ENCODE measurements around the gene CCDC141.

The CCDC141 gene

DNA sequence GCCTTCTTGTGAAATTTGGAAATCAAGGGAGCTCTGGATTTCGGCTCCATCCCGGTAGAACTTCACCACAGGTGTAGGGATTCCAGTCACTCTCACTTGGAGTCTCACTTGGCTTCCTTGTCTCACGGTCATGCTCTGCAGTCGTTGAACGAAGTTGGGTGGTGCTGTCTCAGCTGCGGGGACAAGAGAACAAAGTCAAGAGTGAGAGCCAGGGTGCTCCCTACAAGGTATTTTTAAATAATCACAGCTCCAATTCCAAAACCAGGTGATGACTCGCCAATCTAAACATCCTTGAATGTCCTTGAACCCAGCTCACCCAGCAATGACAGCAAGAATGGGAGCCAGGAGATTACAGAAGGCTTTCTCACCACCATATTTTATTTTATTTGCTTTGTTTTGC is 249.4 kb downstream of the CCDC141 start:
- Histone ChIP-seq H3K4me3 (ENCODE audit: low read length) (no peak overlapping the region), H3K9me3 (ENCODE audit: control insufficient read depth, low read length) (peaks cover 7% of the 10 kb centered on the region), H3K27me3 (replicated peaks; ENCODE audit: control insufficient read depth, insufficient read depth, low read length) (no peaks in the 10 kb centered on the region), H3K9ac (ENCODE audit: low read length) (no peak overlapping the region), H3K36me3 (ENCODE audit: control insufficient read depth, insufficient read depth, low read length, severe bottlenecking) (no peaks in the 10 kb centered on the region), H3K4me1 (ENCODE audit: control insufficient read depth, insufficient read depth, low read length) (no peaks in the 10 kb centered on the region)
- no peak for DNase-seq (ENCODE audit: low read depth)

DNA sequence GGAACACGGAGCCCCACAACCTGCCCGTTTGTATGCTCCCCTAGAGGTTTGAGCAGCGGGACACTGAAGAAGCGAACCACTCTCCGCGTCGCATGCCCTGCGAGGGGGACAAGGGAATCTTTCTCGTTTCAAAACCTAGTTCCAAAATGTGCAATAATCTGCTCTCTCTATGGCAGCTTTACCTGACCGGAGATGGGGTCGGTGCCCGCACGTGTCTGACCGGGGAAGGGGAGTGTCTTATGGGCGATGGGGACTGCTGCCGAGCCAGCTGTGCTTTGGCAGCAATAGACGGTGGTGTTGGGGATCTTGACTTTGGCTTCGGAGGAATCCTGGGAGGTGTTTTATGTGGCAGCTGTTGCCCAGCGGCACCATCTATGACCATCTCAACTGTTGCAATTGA is 250.6 kb downstream of the CCDC141 start:
- Histone ChIP-seq H3K4me3 (ENCODE audit: low read length) (no peak overlapping the region), H3K36me3 (ENCODE audit: control insufficient read depth, insufficient read depth, low read length, severe bottlenecking) (no peaks in the 10 kb centered on the region), H3K4me1 (ENCODE audit: control insufficient read depth, insufficient read depth, low read length) (no peaks in the 10 kb centered on the region), H3K9ac (ENCODE audit: low read length) (no peak overlapping the region), H3K27me3 (replicated peaks; ENCODE audit: control insufficient read depth, insufficient read depth, low read length) (no peaks in the 10 kb centered on the region), H3K9me3 (ENCODE audit: control insufficient read depth, low read length) (peaks cover 7% of the 10 kb centered on the region)
- no peak for DNase-seq (ENCODE audit: low read depth)

DNA sequence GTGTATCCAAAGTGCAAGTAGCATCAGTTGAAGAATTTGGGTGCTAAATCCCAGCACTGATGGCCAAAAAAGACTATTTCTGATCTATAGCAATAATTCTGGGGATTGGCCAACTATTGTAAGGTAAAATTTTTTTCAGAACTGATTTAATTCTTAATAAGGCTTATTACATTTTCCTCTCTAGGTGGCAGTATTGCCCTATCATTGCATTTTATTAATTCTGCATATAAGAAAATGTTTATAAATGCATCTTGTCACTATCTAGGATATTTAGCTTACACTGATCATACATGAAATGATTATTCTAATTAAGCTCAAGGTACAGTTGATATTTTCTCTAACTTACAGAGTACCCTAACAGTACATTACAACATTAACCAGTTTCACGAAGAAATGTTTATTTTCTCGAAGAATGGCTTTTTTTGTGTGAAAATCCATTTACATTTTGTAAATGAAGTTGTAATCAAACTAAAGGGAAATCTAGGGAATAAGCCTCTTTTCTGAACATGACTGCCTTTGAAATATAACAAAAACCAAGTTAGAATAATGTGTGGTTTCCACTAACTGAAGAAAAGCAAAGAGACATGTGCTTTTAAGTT is 253.8 kb downstream of the CCDC141 start:
- no peak overlapping the region for H3K9ac ChIP-seq (ENCODE audit: low read length)
- no peaks in the 10 kb centered on the region for H3K4me1 ChIP-seq (ENCODE audit: control insufficient read depth, insufficient read depth, low read length)
- H3K4me3 ChIP-seq (ENCODE audit: low read length) = no peak overlapping the region
- peak; percentile 83 for DNase-seq (ENCODE audit: low read depth)
- H3K9me3 ChIP-seq (ENCODE audit: control insufficient read depth, low read length) = peaks cover 7% of the 10 kb centered on the region
- H3K27me3 ChIP-seq (replicated peaks; ENCODE audit: control insufficient read depth, insufficient read depth, low read length) = no peaks in the 10 kb centered on the region
- no peaks in the 10 kb centered on the region for H3K36me3 ChIP-seq (ENCODE audit: control insufficient read depth, insufficient read depth, low read length, severe bottlenecking)

GRCh38 chr2:178787934-178788333 is 262.0 kb downstream of the CCDC141 start:
- no peak for DNase-seq (ENCODE audit: low read depth)
- Histone ChIP-seq H3K4me1 (ENCODE audit: control insufficient read depth, insufficient read depth, low read length) (peaks cover 12% of the 10 kb centered on the region), H3K9ac (ENCODE audit: low read length) (no peak overlapping the region), H3K27me3 (replicated peaks; ENCODE audit: control insufficient read depth, insufficient read depth, low read length) (no peaks in the 10 kb centered on the region), H3K9me3 (ENCODE audit: control insufficient read depth, low read length) (no peaks in the 10 kb centered on the region), H3K4me3 (ENCODE audit: low read length) (no peak overlapping the region), H3K36me3 (ENCODE audit: control insufficient read depth, insufficient read depth, low read length, severe bottlenecking) (no peaks in the 10 kb centered on the region)

DNA sequence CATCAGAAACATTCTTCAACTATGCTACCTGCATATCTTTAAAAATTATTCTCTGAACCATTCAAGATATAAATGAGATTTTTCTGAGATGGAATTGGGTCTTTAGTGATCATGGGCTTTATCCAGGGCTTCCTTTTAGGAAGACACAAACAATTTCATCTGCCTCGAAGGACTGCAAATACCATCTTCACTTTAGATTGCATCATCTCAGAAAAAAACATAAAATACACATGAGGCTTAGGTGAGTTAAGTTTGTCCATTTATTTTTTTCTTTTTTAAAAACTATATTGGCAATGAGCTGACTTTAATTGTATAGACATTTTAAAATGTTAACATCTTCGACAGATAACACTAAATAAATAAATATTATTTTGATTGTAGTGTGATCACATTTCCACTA is 262.8 kb downstream of the CCDC141 start:
- peaks cover 12% of the 10 kb centered on the region for H3K4me1 ChIP-seq (ENCODE audit: control insufficient read depth, insufficient read depth, low read length)
- H3K27me3 ChIP-seq (replicated peaks; ENCODE audit: control insufficient read depth, insufficient read depth, low read length) = no peaks in the 10 kb centered on the region
- no peaks in the 10 kb centered on the region for H3K9me3 ChIP-seq (ENCODE audit: control insufficient read depth, low read length)
- no peak overlapping the region for H3K9ac ChIP-seq (ENCODE audit: low read length)
- H3K4me3 ChIP-seq (ENCODE audit: low read length) = no peak overlapping the region
- no peaks in the 10 kb centered on the region for H3K36me3 ChIP-seq (ENCODE audit: control insufficient read depth, insufficient read depth, low read length, severe bottlenecking)
- DNase-seq (ENCODE audit: low read depth) = no peak

GRCh38 chr2:178783889-178784288 is 266.0 kb downstream of the CCDC141 start:
- Histone ChIP-seq H3K27me3 (replicated peaks; ENCODE audit: control insufficient read depth, insufficient read depth, low read length) (no peaks in the 10 kb centered on the region), H3K9ac (ENCODE audit: low read length) (no peak overlapping the region), H3K4me3 (ENCODE audit: low read length) (no peak overlapping the region), H3K4me1 (ENCODE audit: control insufficient read depth, insufficient read depth, low read length) (peaks cover 12% of the 10 kb centered on the region), H3K9me3 (ENCODE audit: control insufficient read depth, low read length) (no peaks in the 10 kb centered on the region), H3K36me3 (ENCODE audit: control insufficient read depth, insufficient read depth, low read length, severe bottlenecking) (no peaks in the 10 kb centered on the region)
- no peak for DNase-seq (ENCODE audit: low read depth)

GRCh38 chr2:178782236-178782635 is 267.7 kb downstream of the CCDC141 start:
- Histone ChIP-seq H3K36me3 (ENCODE audit: control insufficient read depth, insufficient read depth, low read length, severe bottlenecking) (no peaks in the 10 kb centered on the region), H3K4me3 (ENCODE audit: low read length) (no peak overlapping the region), H3K4me1 (ENCODE audit: control insufficient read depth, insufficient read depth, low read length) (peaks cover 12% of the 10 kb centered on the region), H3K9me3 (ENCODE audit: control insufficient read depth, low read length) (no peaks in the 10 kb centered on the region), H3K27me3 (replicated peaks; ENCODE audit: control insufficient read depth, insufficient read depth, low read length) (no peaks in the 10 kb centered on the region), H3K9ac (ENCODE audit: low read length) (no peak overlapping the region)
- no peak for DNase-seq (ENCODE audit: low read depth)
